NCI-H1930 (cell line): ENCODE measurements around the gene RCVRN.
"Not testable (repeated sequence)": the region's sequence is repeated elsewhere in the genome, so short reads cannot be mapped to it uniquely, and the experiment has no call there.

ENCODE experiments used
- DNase-seq, 2 experiments: peaks; one replicate each; lab custom pipeline; 2025; lab: John Stamatoyannopoulos, UW

The RCVRN gene

DNA sequence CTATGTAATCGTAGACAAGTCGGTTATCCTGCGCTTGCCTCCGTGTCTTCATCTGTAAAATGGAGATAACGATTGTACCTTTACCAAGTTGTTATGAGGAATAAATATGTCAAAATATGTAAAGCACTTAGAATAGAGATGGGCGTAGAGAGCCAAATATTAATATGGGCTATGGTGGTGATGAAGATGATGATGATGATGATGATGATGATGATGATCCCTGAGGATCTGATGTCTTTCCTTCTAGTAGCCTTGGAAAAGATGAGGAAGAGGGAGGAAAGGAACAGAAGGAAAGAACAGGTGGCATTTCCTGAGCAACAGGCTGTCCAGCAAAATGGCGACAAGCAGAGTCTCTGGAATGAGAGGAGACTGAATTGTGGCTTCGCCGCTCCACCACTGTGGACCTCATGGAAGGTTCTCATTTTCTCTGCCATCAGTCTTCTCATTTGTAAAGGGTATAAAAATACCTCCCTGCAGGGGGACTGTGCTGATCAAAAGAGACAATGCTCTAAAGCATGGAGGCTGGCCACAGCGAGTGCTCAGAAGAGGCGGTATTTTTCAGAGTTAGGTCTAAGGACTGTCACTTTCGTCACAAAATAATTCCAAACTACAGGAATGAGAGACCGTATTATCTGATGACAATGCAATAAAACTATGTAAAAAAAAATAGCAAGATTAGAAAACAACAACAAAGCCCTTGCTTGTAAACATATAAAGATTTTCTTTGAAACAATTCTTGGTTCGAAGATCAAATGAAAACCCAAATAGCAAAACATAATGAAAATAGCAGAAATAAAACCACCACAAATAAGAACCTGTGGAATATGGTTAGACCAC is 17.2 kb upstream of the RCVRN start:
- DNase-seq = no peak

DNA sequence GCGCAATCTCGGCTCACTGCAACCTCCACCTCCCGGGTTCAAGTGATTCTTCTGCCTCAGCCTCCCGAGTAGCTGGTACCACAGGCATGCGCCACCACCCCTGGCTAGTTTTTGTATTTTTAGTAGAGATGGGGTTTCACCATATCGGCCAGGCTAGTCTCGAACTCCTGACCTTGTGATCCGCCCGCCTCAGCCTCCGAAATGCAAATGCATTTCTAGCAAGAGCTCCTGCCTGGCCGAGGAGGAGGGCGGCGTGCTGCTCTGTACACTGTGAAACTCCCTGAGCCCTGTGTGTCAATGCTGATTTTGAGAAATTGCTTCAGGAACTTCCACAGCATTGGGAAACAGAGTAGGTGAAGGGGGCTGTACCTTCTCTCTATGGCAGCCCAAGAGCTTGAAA is 16.1 kb upstream of the RCVRN start:
- not testable (repeated sequence) for DNase-seq

DNA sequence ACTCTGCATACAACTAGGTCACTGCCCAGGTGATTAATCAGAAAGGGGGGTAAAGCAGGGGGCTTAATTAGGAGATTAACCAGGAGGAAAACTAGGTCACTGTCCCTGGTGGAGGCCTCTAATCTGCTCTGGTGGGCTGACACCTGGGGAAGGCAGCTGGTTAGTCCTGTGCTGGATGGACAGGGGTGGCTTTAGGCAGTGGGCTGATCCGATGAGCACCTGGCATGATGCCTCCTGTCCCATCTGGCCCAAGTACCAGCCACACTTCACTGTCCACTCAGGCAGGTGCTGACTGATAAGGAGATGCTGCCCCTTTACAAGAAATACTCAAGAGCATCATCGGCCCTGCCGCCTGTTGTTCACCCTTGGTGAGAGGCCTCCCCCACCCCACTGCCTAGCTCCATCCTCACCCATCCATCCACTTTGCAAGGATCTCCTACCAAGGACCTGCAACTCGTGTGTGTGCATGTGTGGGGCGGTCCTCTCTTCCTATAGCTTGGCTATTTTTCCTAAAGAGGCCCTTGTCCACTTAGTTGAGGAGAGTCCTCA is 13.8 kb upstream of the RCVRN start:
- no peak for DNase-seq

DNA sequence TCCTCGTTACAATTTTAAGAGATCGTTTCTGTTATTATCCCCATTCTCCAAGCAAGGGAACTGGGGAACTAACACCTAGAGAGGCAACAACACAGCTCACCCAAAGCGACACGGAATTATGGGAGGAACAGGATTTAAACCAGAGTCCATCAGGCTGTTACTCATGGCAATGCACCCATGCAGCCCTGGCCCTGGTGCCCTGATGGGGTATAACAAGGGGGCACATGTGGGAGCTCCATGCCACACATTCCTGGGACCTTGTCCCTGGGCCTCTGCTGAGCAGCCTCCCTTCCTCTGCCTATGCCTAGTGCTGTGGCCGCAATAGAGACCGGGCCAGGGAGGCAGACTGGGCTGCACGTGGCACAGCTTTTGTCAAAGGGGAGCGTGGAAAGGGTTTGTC is 13.3 kb upstream of the RCVRN start:
- DNase-seq = no peak

DNA sequence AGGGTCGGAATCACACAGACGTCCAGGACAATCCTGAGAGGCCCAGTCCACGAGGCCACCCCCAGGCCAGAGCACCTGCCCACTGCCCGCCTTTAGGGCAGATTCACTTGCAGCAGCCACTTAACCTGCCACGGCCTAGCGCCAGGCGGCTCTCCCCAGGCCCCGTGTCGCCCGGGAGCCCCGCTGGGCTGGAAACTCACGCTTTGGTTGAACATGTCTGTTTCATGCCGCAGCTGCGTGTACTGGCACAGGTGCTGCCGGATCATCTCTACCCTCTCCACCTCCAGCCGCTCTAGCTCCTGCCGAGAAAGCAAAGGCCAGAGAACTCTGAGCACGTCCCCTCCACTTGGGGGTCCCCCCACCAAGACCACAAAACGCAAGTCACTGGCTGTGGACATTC is 12.7 kb upstream of the RCVRN start:
- no peak for DNase-seq

DNA sequence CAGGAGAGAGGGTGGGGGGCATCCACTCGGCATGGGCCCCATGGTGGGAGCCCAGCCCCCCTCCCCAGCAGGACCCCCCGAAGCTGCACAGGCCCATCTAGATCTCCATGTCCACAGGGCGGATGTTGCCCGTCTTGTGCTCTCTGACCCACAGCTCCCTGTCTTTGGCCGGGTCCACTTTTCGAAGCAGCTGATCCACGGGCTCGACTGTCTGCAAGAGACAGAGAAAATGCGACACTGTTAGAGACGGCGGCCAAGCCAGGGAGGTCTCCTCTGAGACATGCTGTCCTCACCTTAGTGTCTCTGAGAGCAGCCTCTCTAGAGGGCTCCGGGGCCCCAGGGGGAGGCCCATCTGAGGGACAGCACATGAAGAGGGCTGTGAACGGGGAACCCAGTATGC is 12.1 kb upstream of the RCVRN start:
- no peak for DNase-seq

DNA sequence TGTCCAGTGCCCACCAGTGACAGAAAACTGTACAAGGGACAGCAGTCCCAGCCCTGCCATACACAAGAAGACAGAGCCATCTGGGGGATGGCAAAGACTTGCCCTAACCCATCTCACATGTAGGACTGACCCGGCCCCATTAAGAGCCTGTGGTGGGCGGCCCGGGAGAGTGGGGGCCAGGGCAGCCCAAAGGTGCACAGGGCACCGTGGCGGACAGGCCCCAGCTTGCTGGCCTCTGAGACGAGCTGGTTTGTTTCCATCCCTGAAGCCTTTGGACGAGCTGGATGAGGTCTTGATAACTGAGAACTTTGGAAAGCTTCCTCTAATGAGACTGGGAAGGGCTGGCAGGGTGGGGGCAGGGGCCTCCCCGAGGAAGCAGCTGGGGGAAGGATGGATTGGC is 11.0 kb upstream of the RCVRN start:
- no peak for DNase-seq

DNA sequence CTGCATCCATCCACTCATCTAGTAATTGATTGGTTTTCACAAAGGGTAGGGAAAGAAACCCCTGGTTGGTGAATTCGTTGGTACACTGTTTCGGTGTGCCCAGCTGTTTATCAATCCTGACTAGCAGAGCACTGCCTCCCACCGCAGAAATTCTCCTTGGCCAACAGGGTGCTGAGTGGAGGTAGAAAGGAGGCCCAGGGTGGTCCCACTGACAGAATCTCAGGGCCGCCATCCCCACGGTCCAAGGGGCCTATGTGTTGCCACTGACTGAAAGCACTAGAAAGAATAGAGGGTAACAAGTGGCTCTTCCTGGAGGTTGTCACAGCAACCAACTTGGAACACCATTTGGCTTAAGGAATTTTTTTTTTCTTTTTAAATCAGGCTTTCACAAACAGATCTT is 8.4 kb upstream of the RCVRN start:
- DNase-seq = no peak

DNA sequence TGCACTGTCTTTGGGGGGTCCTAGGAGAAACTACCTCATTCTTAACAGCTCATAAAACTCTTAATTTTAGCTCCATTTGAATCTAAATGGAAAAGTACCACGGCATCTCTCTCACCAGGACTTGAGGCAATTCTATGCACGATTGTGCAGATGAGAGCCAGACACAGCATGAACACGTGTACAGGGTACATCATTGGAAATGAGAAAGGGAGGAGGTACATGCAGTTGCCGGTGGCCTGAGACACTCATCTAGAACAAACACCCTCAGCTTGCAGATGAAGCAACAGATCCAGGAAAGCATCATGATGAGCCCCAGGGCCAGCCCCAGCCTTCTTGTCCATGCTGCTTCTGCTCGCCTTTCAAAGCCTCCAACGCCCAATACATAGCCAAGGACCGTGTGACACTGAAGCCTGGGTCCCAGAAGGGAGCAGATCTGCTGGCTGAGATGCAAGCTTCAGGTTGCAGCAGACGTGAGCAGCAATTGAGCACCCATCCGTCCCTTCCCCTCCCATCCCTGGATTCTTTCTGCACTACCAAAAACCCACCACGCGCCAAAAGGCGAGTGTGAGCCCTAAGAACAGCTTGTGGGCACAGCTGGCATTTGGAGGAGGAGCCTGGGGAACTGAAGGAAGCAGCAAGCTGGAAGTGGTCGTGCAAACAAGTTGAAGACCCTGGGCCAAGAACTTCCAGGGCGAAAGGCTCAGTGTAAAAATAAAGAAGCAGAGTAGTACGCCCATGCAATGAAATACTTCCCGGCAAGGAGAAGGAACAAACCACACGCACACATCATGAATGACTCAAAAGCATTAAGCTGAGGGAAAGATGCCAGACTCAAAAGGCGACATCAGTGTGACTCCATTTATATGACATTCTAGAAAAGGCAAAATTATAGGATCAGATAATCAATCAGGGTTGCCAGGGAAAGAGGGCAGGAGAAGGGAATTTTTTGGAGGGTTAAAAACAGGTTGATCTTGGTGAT is 7.3 kb upstream of the RCVRN start:
- DNase-seq = no peak

DNA sequence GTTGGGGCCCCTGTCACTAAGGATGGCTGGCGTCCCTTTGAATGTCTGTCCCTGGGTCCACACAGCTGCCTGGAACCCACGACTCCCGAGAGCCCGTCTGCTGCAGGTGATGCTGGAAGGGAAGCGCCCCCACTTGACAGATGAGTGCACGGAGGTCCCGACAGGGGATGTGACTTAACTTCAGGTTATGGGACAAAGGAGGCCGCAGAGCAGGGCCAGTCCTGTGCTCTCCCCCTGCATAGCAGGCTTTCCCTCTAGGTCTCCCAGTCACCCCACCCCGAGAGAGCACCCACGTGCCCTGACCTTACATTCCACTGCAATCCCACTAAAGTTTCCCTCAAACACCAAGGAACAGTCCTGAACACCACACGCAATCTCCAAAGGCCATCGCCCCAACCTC is 6.0 kb upstream of the RCVRN start:
- no peak for DNase-seq

DNA sequence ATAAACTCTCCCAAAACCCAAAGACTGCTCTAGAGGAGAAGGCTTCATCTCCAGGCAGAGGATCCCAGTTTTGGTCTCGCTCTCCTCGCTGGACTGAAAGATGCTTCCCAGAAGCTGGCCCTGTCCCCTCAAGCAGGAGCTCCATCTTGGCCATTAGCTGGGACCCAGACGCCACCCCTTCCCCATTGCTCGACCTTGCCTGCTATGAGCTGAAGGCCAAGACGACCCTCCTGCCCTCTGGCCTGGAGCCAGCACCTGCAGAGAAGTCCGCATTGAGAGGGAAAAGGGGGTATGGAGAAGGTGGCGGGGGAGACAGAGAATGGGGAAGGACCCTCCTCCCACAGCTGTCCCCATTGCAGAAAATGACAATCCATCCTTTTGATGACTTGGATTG is 3.6 kb upstream of the RCVRN start:
- DNase-seq = no peak

DNA sequence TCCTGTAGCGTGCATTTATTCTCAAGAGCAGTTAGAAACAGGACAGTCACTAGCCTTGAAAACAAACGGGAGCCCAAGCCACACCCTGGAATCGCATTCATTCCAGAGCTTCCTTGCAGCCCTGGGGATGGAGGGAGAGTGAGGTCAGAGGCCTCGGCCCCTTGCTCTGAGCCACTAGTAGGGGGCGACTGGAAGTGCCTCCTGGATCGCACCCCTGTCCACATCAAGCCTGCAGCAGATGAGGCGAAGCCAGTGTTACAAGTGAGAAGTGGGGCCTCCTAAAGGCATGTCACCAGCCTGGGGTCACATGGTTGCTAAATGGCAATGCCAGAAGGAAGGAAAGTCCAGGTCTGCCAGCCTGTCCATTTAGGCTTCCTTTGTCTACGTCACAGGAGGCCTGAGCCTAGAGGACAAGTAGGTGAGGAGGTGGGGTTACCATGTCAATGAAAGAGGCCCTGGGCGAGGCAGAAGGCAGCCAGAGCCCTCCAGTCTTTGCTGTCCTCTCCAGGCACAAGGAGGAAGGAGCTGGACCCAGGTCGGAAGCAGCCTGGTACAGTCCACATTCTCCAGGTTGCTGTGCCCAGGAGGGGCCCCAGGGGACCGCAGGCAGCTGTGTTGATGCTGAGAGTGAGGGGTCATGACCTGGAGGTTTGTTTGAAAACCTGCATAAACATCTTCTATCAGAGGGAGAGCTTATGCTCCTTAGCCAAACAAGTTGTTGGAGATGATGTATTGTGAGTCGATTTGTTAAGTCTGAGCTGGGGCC is 3.0 kb upstream of the RCVRN start:
- DNase-seq = no peak

DNA sequence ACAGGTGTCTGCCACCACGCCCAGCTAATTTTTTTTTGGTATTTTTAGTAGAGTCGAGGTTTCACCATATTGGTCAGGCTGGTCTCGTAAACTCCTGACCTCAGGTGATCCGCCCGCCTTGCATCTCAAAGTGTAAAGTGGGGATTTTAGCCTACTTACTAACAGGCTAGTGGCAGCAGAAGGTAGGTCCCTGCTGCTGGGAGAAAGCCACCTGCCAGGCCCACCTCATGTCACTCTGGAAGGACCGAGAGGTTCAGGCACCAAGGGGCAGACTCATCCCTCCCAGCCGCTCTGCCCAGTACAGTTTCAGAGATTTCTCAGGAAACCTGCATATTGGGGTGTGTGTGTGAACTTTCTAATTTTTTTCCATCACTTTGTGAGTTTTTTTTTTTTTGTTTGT is 2.1 kb upstream of the RCVRN start:
- DNase-seq = no peak

DNA sequence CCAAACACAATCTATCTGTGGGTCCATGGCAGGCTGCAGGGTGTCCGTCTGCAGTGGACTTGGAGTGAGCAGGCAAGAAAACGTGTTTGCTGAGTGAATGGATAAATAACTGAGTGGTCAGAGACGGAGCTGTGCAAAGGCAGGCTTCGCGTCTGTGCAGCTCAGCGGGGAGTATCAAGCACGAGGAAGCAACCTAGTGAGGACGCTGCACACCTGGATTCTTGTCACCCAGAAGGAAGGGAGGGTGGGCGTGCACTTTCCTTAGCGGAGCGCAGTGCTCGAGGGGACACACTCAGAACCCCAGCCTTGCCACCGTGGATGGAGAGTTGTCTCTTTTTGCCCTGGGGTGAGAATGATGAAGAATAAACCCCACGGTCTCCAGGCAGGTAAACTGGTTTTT is 1.5 kb upstream of the RCVRN start:
- DNase-seq = no peak

DNA sequence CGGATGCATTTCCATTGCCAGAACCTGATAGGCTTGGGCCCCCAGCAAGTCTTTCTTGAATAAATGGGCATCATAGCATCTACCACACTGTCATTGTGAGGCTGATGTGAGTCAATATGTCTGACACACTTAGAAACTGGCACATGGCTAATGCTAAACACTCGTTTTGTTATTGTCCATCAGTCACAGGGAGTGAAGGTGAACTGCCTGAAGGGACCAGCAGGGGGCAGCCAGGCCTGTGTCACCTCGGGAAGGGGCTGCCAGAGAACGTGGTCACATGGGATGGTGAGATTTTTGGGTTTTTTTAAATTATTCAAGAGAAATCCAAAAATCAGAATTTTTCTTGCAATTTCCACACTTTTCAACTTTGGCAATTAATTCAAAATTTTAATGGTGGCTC is 831 bp upstream of the RCVRN start:
- no peak for DNase-seq

DNA sequence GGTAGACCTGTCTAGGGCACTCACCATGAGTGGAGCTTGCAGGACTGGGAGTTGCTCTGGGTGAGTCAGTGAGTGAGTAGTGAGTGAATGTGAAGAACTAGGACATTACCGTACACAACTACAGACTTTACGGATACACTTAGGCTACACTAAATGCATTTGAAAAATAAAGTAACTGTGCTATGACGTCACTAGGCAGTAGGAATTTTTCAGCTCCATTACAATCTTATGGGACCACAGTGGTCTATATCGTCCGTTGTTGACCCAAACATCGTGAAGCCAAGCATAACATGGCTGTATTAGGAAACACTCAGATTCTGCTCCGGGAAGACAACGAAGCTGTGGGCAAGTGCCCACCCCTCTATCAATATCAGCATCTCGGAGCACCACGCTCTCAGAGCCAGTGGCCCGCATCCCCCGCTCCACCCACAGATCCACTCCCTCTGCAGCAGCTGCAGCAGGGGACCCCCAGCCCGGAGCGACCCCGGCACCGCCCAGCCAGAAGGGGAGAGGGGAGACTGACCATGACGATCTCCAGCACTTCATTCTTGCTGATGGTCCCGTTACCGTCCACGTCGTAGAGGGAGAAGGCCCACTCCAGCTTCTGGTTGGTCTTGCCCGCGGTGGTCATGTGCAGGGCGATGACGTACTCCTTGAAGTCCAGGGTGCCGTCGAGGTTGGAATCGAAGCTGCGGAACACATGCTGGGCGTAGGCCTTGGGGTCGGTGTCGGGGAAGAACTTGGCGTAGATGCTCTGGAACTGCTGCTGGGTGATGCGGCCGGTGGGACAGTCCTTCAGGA is 594 bp downstream of the RCVRN start:
- DNase-seq = no peak

DNA sequence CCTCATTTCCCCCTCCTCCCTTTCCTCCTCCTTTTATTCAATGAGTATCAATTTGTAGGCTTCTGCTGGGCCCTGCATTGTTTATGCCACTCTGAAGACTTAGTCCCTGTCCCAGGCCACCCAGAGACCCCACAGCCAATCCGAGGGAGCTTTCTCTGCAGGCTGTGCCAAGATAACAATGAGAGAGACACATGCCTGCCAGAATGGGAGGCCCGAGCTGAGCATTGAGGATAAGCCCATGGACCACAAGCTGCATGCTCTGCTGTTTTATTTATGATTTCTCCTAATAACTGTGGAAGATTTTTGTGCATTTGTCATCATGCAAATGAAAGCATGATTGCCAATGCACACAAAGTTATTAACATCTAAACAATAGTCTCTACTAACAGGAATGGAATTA is 3.0 kb downstream of the RCVRN start:
- DNase-seq = no peak

DNA sequence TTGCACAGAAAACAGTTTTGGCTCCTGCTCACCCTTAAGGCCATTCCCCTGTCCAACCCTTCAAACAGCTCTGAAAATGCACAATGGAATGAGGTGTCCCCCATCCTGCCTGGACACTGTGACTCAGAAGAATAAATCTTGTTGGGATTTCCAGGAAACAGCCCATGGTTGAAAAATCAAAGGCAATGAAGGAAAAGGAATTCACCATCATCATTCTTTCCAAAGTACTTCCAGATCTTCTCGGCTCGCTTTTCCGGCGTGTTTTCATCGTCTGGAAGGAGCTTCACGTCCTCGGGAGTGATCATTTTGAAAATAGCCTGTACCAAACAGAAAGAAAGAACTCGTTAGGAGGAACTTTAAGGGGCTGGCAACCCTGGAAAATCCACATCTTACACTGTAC is 4.3 kb downstream of the RCVRN start:
- DNase-seq = no peak

DNA sequence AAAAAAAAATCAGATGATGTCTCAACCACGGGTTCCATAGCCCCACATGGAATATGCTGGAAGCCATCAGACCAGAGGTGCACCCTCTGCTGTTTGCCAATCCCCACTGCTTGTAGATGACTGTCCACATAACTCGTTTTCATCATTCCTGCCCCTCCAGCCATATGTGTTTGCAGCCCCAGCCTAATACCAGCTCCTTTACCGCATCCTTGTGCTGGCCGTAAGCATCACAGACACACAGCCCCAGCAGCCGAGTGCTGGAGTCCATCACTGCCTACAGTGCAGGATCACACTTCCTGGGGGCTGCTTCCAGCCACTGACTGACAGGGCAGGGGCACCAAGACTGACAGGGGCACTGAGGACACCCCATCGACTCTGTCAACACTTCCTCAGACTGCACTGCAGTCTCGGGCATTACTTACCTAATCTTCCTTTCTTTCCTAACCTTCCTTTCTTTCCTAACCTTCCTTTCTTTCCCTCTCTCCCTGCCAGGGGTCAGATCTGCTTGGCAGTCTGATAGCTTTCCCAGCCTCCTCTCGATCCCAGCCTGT is 5.0 kb downstream of the RCVRN start:
- DNase-seq = no peak

DNA sequence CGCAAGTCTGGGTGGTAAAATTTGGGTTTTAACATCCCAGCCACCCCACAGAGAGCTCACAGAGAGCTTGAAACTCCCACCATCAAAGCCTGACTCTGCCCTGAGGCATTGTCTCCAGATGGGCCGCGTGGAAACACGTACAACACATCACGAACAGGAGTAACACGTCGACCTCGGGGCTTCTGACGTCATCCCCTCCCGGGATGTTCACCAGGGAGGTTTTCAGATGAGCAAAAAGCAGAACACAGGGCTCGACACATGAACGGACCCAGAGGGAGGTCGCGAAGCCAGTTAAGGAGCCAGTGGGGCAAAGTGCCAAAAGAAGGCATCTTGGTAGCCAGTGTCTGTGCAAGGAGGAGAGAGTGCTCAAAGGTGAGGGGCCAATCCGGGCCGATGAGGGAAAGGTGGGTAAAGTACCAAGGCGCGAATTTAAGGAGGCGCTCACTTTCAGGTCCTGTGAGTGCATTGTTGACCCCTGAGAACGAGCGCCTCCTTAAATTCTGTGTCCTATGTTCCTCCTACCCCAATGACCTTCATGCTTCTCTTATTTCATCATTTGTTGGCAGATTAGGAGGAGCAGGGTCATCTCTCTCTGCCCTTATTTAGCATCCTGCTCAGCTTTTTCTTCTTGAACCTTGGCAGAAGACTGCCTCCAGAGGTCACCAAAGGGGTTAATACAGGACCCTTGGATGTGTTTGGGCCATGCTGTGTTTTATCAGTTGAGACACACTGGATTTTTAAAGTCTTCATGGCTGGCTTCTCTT is 5.6 kb downstream of the RCVRN start:
- no peak for DNase-seq
